OCI-LY1 (cell line): Measurements from ENCODE around the gene CXCL1.

Source experiments
- H2AFZ ChIP-seq: fragments of 200-600 bp; sonication (generic), shearing (Covaris generic); 2 replicates; pipeline ENCODE4 v1.6.0; 2014; ENCODE audit warnings: antibody characterized with exemption, mild to moderate bottlenecking, low read length
- H3F3A ChIP-seq: fragments of 200-600 bp; sonication (generic), shearing (Covaris generic); 2 replicates; pipeline ENCODE4 v1.6.0; 2014; ENCODE audit warnings: mild to moderate bottlenecking, antibody characterized with exemption, low read length, moderate library complexity; ENCODE audit not compliant: insufficient read depth
- H3K27ac ChIP-seq: fragments of 200-600 bp; sonication (generic); 2 replicates; pipeline ENCODE4 v1.5.1; 2014; ENCODE audit warnings: low read length, mixed run types, mild to moderate bottlenecking, low read depth; ENCODE audit not compliant: poor library complexity, severe bottlenecking
- H3K27me3 ChIP-seq: fragments of 200-600 bp; sonication (generic); 2 replicates; pipeline ENCODE4 v1.6.0; 2014; ENCODE audit warnings: antibody characterized with exemption, mild to moderate bottlenecking, low read length, moderate library complexity; ENCODE audit not compliant: insufficient read depth
- H3K36me3 ChIP-seq: fragments of 200-600 bp; sonication (generic); 2 replicates; pipeline ENCODE4 v1.6.1; 2014; ENCODE audit warnings: mild to moderate bottlenecking, antibody characterized with exemption, low read length, moderate library complexity, mixed read lengths; ENCODE audit not compliant: insufficient read depth
- H3K4me1 ChIP-seq: fragments of 200-600 bp; sonication (generic); 2 replicates; pipeline ENCODE4 v1.5.1; 2014; ENCODE audit warnings: mild to moderate bottlenecking, low read length, moderate library complexity; ENCODE audit not compliant: insufficient read depth, severe bottlenecking
- H3K4me2 ChIP-seq: fragments of 200-600 bp; sonication (generic), shearing (Covaris generic); 2 replicates; pipeline ENCODE4 v1.6.1; 2014; ENCODE audit warnings: low read length
- H3K4me3 ChIP-seq: fragments of 200-600 bp; sonication (generic); 2 replicates; pipeline ENCODE4 v1.5.1; 2014; ENCODE audit warnings: low read length, low read depth, mild to moderate bottlenecking, mixed read lengths; ENCODE audit not compliant: poor library complexity, severe bottlenecking
- H3K79me2 ChIP-seq: fragments of 200-600 bp; shearing (Covaris generic); 2 replicates; pipeline ENCODE4 v1.6.1; 2016; ENCODE audit warnings: mixed run types, low read length, mixed read lengths; ENCODE audit not compliant: insufficient read depth
- H3K9ac ChIP-seq: fragments of 200-600 bp; sonication (generic), shearing (Covaris generic); 2 replicates; pipeline ENCODE4 v1.6.1; 2014; ENCODE audit warnings: mild to moderate bottlenecking, low read length, mixed read lengths
- H3K9me2 ChIP-seq: fragments of 200-600 bp; sonication (generic), shearing (Covaris generic); 2 replicates; pipeline ENCODE4 v1.6.1; 2014; ENCODE audit warnings: low read depth, mild to moderate bottlenecking, low read length, mixed read lengths
- H3K9me3 ChIP-seq: fragments of 200-600 bp; shearing (Covaris generic); 2 replicates; pipeline ENCODE4 v1.6.1; 2014; ENCODE audit warnings: low read length, mixed read lengths
- H4K20me1 ChIP-seq: fragments of 200-600 bp; sonication (generic), shearing (Covaris generic); 2 replicates; pipeline ENCODE4 v1.6.0; 2016; ENCODE audit warnings: mild to moderate bottlenecking, low read length; ENCODE audit not compliant: insufficient read depth
- CTCF ChIP-seq: fragments of 200-600 bp; sonication (generic), shearing (Covaris generic); IDR thresholded peaks from 2 replicates; pipeline ENCODE4 v1.5.1; 2017; ENCODE audit warnings: mild to moderate bottlenecking, antibody characterized with exemption, low read length, moderate library complexity, mixed read lengths
- EZH2 ChIP-seq: fragments of 200-600 bp; sonication (generic), shearing (Covaris generic); IDR thresholded peaks from 2 replicates; pipeline ENCODE4 v1.8.0; 2017; ENCODE audit warnings: borderline replicate concordance, mixed run types, mild to moderate bottlenecking, antibody characterized with exemption, low read length, moderate library complexity, mixed read lengths

CXCL1 gene

GRCh38 chr4:73831569-73831968 lies 37.6 kb upstream of the CXCL1 start:
- Histone ChIP-seq H3K27ac (no peak overlapping the region), H3K36me3 (no peaks in the 10 kb centered on the region), H3K9me3 (no peaks in the 10 kb centered on the region), H3K4me2 (no peak overlapping the region), H3K27me3 (no peaks in the 10 kb centered on the region), H3K4me1 (no peaks in the 10 kb centered on the region), H4K20me1 (no peaks in the 10 kb centered on the region), H3K9me2 (no peaks in the 10 kb centered on the region), H3F3A (no peaks in the 10 kb centered on the region), H3K4me3 (no peak overlapping the region), H3K9ac (no peak overlapping the region), H3K79me2 (no peaks in the 10 kb centered on the region), H2AFZ (no peak overlapping the region)
- TF ChIP-seq EZH2 = no peak

- no peak for TF ChIP-seq CTCF
- no peak for TF ChIP-seq EZH2
- Histone ChIP-seq H2AFZ (no peak overlapping the region), H3K9me2 (no peaks in the 10 kb centered on the region), H3K4me1 (no peaks in the 10 kb centered on the region), H3K27ac (no peak overlapping the region), H3K79me2 (no peaks in the 10 kb centered on the region), H3K36me3 (no peaks in the 10 kb centered on the region), H3K9me3 (no peaks in the 10 kb centered on the region), H3F3A (no peaks in the 10 kb centered on the region), H3K27me3 (no peaks in the 10 kb centered on the region), H4K20me1 (no peaks in the 10 kb centered on the region), H3K4me3 (no peak overlapping the region), H3K4me2 (no peak overlapping the region), H3K9ac (no peak overlapping the region)
These were observed 36.4 kb upstream of the CXCL1 start for GRCh38 chr4:73832651-73833237.

- Histone ChIP-seq H3K27ac (no peak within 1 kb of the TSS), H3K36me3 (no peaks in the 10 kb centered on the region), H2AFZ (no peak within 1 kb of the TSS), H3K4me1 (no peaks in the 10 kb centered on the region), H3K27me3 (no peaks in the 10 kb centered on the region), H3K9me3 (no peaks in the 10 kb centered on the region), H3K9ac (no peak within 1 kb of the TSS), H4K20me1 (no peaks in the 10 kb centered on the region), H3K9me2 (no peaks in the 10 kb centered on the region), H3K4me2 (no peak within 1 kb of the TSS), H3K79me2 (no peaks in the 10 kb centered on the region), H3K4me3 (no peak within 1 kb of the TSS), H3F3A (no peaks in the 10 kb centered on the region)
- TF ChIP-seq CTCF (no peak), EZH2 (no peak)
These were observed 32.6 kb upstream of the CXCL1 start, which contains the start of gene CXCL6 for GRCh38 chr4:73836373-73837279. Gene CXCL6, plus strand, starts transcription at chr4:73836678. Its CDS starts 73 bp downstream, at chr4:73836751.
